Loucy (cell line): ENCODE measurements around the gene UBR4.

ENCODE experiments used
- CTCF ChIP-seq: fragments of 200-600 bp; sonication (generic); conservative IDR thresholded peaks from 2 replicates; pipeline ENCODE4 v1.5.1; 2014; ENCODE audit warnings: mild to moderate bottlenecking, antibody characterized with exemption, low read length
- EZH2phosphoT487 ChIP-seq: fragments of 200-600 bp; IDR thresholded peaks from 2 replicates; pipeline ENCODE4 v1.6.1; 2018; ENCODE audit warnings: antibody characterized with exemption, mild to moderate bottlenecking, moderate library complexity, borderline replicate concordance

DNA sequence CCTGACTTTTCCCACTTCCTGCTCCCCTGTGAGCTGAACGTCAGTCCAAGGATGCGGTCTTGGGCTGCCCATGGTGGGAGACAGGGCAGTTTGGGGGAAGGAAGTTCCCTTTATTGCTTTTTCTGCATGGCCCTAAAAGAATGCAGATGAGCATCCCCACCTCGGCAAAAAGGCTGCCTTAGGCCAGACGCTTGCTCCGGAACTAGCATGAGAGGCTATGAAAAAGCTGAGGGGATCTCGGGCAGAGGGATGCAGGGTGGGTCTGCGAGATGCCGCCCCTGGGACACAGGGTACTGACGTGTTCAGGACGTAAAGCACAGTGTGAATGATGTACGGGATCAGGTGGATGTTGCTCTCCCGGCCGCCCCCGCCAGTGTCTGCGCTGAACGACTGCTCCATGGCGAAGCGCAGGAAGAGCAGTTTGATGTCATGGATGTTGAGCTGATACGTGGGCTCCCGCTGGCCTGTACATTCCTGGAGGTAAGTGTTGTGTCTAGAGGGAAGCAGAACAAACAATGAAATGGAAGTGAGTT lies 125.8 kb downstream of the UBR4 start:
- TF ChIP-seq CTCF = no peak
- TF ChIP-seq EZH2phosphoT487 = no peak
